Hepatocyte (in vitro differentiated cells): ENCODE measurements around the gene CFAP298.

Source experiments
- CTCF ChIP-seq: fragments of 200-600 bp; sonication (generic); IDR thresholded peaks from 2 replicates; pipeline ENCODE4 v1.5.1; 2016; ENCODE audit warnings: antibody characterized with exemption, mild to moderate bottlenecking; ENCODE audit not compliant: poor library complexity
- EZH2 ChIP-seq: fragments of 200-600 bp; sonication (generic); IDR thresholded peaks from 2 replicates; pipeline ENCODE4 v1.6.1; 2016; ENCODE audit warnings: antibody characterized with exemption, mild to moderate bottlenecking, borderline replicate concordance

GRCh38 chr21:32605469-32605868, 6.7 kb downstream of the CFAP298 start:
- TF ChIP-seq CTCF = no peak
- TF ChIP-seq EZH2 = no peak
